ENCODE results near the gene FAM219B. TPM values are rescaled to one million over a fixed set of nuclear protein-coding genes. Genes with fewer than 3 reads are reported as not detected.

Gene FAM219B
- total RNA-seq: 53.7 and 57.8 TPM in 2 replicates

GRCh38 chr15:74906450-74907162, at the start of gene FAM219B:
TSS of gene FAM219B (minus strand) at chr15:74906851. CDS start at chr15:74906800, 51 bp downstream.

GRCh38 chr15:74937590-74938371, 31.1 kb upstream of the FAM219B start, which contains the start of gene COX5A:
TSS of gene COX5A (minus strand) at chr15:74938073. CDS start at chr15:74938014, 59 bp downstream.

GRCh38 chr15:74889883-74890664, 16.6 kb downstream of the FAM219B start, which contains the start of gene MPI:
TSS of gene MPI (plus strand) at chr15:74890042. CDS start at chr15:74890074, 32 bp downstream.

GRCh38 chr15:74873036-74873755, 33.5 kb downstream of the FAM219B start, which contains the start of gene SCAMP2:
TSS of gene SCAMP2 (minus strand) at chr15:74873365. CDS start at chr15:74873255, 110 bp downstream.

Other genes starting within 250 kb of the FAM219B start
- gene EDC3, start 210.8 kb downstream of the FAM219B start, total RNA-seq: 14.9 and 69.8 TPM in 2 replicates
- gene CYP1A1, start 181.3 kb downstream of the FAM219B start, total RNA-seq: 0.12 and 0.49 TPM in 2 replicates
- not detected in 2 replicates for gene CYP1A2, start 158.0 kb downstream of the FAM219B start, total RNA-seq
- gene CSK, start 124.8 kb downstream of the FAM219B start, total RNA-seq: 26.4 and 27.9 TPM in 2 replicates
- gene LMAN1L, start 94.0 kb downstream of the FAM219B start, total RNA-seq: not detected in 2 replicates
- not detected in 2 replicates for gene CPLX3, start 80.2 kb downstream of the FAM219B start, total RNA-seq
- 16.6 and 21.6 TPM in 2 replicates for gene ULK3, start 63.7 kb downstream of the FAM219B start, total RNA-seq
- 26.6 and 29.9 TPM in 2 replicates for gene SCAMP2, start 33.5 kb downstream of the FAM219B start, total RNA-seq
- gene MPI, start 16.8 kb downstream of the FAM219B start, total RNA-seq: 48.3 and 58.1 TPM in 2 replicates
- 15.7 and 23.9 TPM in 2 replicates for gene COX5A, start 31.2 kb upstream of the FAM219B start, total RNA-seq
- gene RPP25, start 49.9 kb upstream of the FAM219B start, total RNA-seq: 7.4 and 9.9 TPM in 2 replicates
- 1.5 and 7.7 TPM in 2 replicates for gene SCAMP5, start 88.7 kb upstream of the FAM219B start, total RNA-seq
- gene PPCDC, start 116.7 kb upstream of the FAM219B start, total RNA-seq: 6.2 and 11.1 TPM in 2 replicates

Data from hair follicle dermal papilla cell (primary cell).